Measurements from ENCODE around the gene GALNT10.

GALNT10 gene

DNA sequence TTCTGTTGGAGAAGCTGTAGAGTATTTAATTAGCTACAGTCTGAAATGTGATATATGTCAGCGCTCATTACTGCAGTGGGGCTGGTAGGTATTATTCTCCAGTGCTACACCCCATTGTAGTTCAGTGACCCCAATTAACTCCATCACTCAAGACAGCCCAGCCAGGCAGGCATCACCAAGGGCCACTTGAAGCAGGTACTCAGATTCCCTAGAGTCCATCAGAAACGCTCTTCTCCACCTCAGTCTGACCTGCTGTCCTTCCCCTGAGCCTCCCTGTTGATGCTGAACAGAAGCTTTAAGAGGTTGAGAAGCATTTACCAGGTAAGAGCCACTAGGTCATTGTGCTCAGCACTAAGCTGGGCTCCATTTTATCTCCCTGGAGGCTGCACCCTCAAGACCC lies 71.8 kb downstream of the GALNT10 start:
- Histone ChIP-seq H3K9me3 (ENCODE audit: control insufficient read depth, insufficient read depth, low read length) (no peaks in the 10 kb centered on the region), H3K4me1 (ENCODE audit: control insufficient read depth, low read length) (no peaks in the 10 kb centered on the region), H3K4me3 (ENCODE audit: low read length) (no peak overlapping the region), H4K20me1 (ENCODE audit: control insufficient read depth, insufficient read depth, low read depth, low read length) (no peaks in the 10 kb centered on the region), H3K36me3 (ENCODE audit: control insufficient read depth, low read length) (no peaks in the 10 kb centered on the region), H3K27ac (ENCODE audit: low read depth, low read length) (no peak overlapping the region), H3K9me2 (replicated peaks; ENCODE audit: control insufficient read depth, low read length) (no peaks in the 10 kb centered on the region), H3K27me3 (ENCODE audit: control insufficient read depth, low read length) (no peaks in the 10 kb centered on the region), H3K79me2 (ENCODE audit: control insufficient read depth, low read length) (no peaks in the 10 kb centered on the region), H3F3A (ENCODE audit: control insufficient read depth, insufficient read depth) (no peaks in the 10 kb centered on the region), H3K4me2 (ENCODE audit: low read length) (no peak overlapping the region)
- no peak for TF ChIP-seq EZH2phosphoT487 (IDR thresholded peaks at IDR 0.05; ENCODE audit: borderline replicate concordance, low read length)
- TF ChIP-seq CTCF (IDR thresholded peaks at IDR 0.05; ENCODE audit: low read depth, low read length, poor library complexity, severe bottlenecking), result no peak

DNA sequence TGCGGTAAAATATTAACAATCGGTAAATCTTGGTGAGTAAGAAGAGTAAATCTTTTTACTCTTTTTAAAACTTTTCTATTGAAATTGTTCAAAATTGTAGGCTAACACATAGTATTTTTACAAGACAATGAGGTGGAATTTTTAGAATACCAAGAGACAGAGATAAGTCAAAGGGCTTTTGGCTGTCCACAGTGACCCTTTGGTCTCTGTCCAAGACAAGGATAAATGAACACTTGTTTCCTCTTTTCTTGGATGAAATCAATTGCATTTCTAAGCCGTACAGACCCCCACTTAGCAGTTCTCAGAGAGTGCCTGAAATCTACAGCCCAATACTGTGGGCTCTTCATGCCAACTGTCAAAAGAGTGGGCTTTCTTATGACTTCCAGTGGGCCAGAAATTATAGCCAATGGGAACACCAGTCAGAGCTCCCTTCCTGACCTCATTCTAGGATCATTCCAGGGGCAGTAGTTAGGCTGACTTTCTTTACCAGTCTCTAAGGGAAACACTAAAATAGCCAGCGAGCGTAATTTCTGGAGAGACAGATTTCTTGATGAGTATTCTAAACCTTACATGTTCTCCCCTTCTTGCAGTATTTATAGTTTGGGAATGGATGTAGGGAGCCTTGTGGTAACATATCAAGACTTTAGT lies 74.1 kb downstream of the GALNT10 start:
- no peaks in the 10 kb centered on the region for H3F3A ChIP-seq (ENCODE audit: control insufficient read depth, insufficient read depth)
- no peak overlapping the region for H3K4me2 ChIP-seq (ENCODE audit: low read length)
- no peaks in the 10 kb centered on the region for H3K4me1 ChIP-seq (ENCODE audit: control insufficient read depth, low read length)
- H3K9me3 ChIP-seq (ENCODE audit: control insufficient read depth, insufficient read depth, low read length), result no peaks in the 10 kb centered on the region
- no peak overlapping the region for H3K4me3 ChIP-seq (ENCODE audit: low read length)
- H3K36me3 ChIP-seq (ENCODE audit: control insufficient read depth, low read length), result no peaks in the 10 kb centered on the region
- no peaks in the 10 kb centered on the region for H3K9me2 ChIP-seq (replicated peaks; ENCODE audit: control insufficient read depth, low read length)
- H3K27ac ChIP-seq (ENCODE audit: low read depth, low read length), result no peak overlapping the region
- no peaks in the 10 kb centered on the region for H3K79me2 ChIP-seq (ENCODE audit: control insufficient read depth, low read length)
- TF ChIP-seq CTCF (IDR thresholded peaks at IDR 0.05; ENCODE audit: low read depth, low read length, poor library complexity, severe bottlenecking), result no peak
- TF ChIP-seq EZH2phosphoT487 (IDR thresholded peaks at IDR 0.05; ENCODE audit: borderline replicate concordance, low read length), result no peak
- no peaks in the 10 kb centered on the region for H3K27me3 ChIP-seq (ENCODE audit: control insufficient read depth, low read length)
- no peaks in the 10 kb centered on the region for H4K20me1 ChIP-seq (ENCODE audit: control insufficient read depth, insufficient read depth, low read depth, low read length)

DNA sequence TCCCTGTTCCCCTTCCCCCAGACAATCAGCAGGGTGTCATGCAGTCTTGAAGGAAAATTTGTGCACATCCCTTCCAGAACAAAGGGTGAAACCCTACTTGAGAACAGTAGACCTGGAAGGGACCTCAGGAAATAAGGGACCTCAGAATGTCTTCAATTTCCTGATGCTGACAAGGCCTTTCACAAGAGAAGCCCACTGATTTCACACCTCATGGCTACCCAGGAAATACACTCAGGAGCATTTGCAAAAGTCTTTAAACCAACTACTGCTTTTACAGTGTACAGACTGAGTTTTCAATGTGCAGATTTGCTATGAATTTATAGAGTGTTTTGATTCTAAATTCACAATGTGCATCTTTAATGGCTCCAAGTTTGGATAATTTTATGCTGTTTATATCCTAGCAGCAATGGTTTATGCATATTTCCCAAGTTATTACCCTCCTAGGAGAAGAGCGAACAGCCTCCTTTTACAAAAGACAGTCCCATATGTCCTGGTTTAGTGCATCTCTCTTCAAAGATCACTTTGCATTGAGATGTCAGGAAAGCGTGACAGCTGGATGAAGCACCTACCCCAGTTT lies 74.8 kb downstream of the GALNT10 start:
- no peaks in the 10 kb centered on the region for H3K79me2 ChIP-seq (ENCODE audit: control insufficient read depth, low read length)
- H3K36me3 ChIP-seq (ENCODE audit: control insufficient read depth, low read length), result no peaks in the 10 kb centered on the region

More for the DNA sequence above, 74.8 kb downstream of the GALNT10 start:
- Histone ChIP-seq H3K9me3 (ENCODE audit: control insufficient read depth, insufficient read depth, low read length) (no peaks in the 10 kb centered on the region), H3K4me3 (ENCODE audit: low read length) (no peak overlapping the region), H3K9me2 (replicated peaks; ENCODE audit: control insufficient read depth, low read length) (no peaks in the 10 kb centered on the region), H3K27me3 (ENCODE audit: control insufficient read depth, low read length) (no peaks in the 10 kb centered on the region), H3K4me2 (ENCODE audit: low read length) (no peak overlapping the region), H3K27ac (ENCODE audit: low read depth, low read length) (no peak overlapping the region), H3F3A (ENCODE audit: control insufficient read depth, insufficient read depth) (no peaks in the 10 kb centered on the region), H4K20me1 (ENCODE audit: control insufficient read depth, insufficient read depth, low read depth, low read length) (no peaks in the 10 kb centered on the region), H3K4me1 (ENCODE audit: control insufficient read depth, low read length) (no peaks in the 10 kb centered on the region)
- no peak for TF ChIP-seq CTCF (IDR thresholded peaks at IDR 0.05; ENCODE audit: low read depth, low read length, poor library complexity, severe bottlenecking)
- TF ChIP-seq EZH2phosphoT487 (IDR thresholded peaks at IDR 0.05; ENCODE audit: borderline replicate concordance, low read length), result no peak
